Measurements from ENCODE around the gene SPTBN5.
A peak's percentile ranks its signal among the peaks of the same experiment; 100 is the strongest.

The SPTBN5 gene

GRCh38 chr15:41813426-41813825 is 80.4 kb downstream of the SPTBN5 start:
- Mint-ChIP-seq H3K4me1 (peaks cover 8% of the 10 kb centered on the region), H3K36me3 (ENCODE audit: low read depth) (peaks cover 13% of the 10 kb centered on the region), H3K4me3 (no peak overlapping the region), H3K9me3 (no peaks in the 10 kb centered on the region), H3K27me3 (ENCODE audit: low read depth, poor library complexity) (peaks cover 4% of the 10 kb centered on the region), H3K27ac (no peak overlapping the region)
- TF ChIP-seq CTCF (IDR thresholded peaks at IDR 0.05) = no peak
- no peak for DNase-seq

- H3K9me3 Mint-ChIP-seq = no peaks in the 10 kb centered on the region
- TF ChIP-seq CTCF (IDR thresholded peaks at IDR 0.05) = no peak
- peaks cover 8% of the 10 kb centered on the region for H3K4me1 Mint-ChIP-seq
- peaks cover 3% of the 10 kb centered on the region for H3K27me3 Mint-ChIP-seq (ENCODE audit: low read depth, poor library complexity)
- H3K27ac Mint-ChIP-seq = no peak overlapping the region
- H3K36me3 Mint-ChIP-seq (ENCODE audit: low read depth) = peaks cover 9% of the 10 kb centered on the region
- no peak for DNase-seq
- no peak overlapping the region for H3K4me3 Mint-ChIP-seq
These were observed 81.0 kb downstream of the SPTBN5 start for GRCh38 chr15:41812820-41813375.

GRCh38 chr15:41811432-41812195 is 82.2 kb downstream of the SPTBN5 start:
- DNase-seq = peak; percentile 87
- TF ChIP-seq CTCF (IDR thresholded peaks at IDR 0.05) = peak; percentile 89
- Mint-ChIP-seq H3K4me3 (no peak overlapping the region), H3K4me1 (peaks cover 8% of the 10 kb centered on the region), H3K36me3 (ENCODE audit: low read depth) (no peaks in the 10 kb centered on the region), H3K27me3 (ENCODE audit: low read depth, poor library complexity) (peaks cover 3% of the 10 kb centered on the region), H3K9me3 (no peaks in the 10 kb centered on the region), H3K27ac (no peak overlapping the region)

- H3K9me3 Mint-ChIP-seq = no peaks in the 10 kb centered on the region
These were observed 83.0 kb downstream of the SPTBN5 start for GRCh38 chr15:41810651-41811431.

GRCh38 chr15:41809526-41810220 is 84.2 kb downstream of the SPTBN5 start:
- H3K27me3 Mint-ChIP-seq (ENCODE audit: low read depth, poor library complexity) = peaks cover 7% of the 10 kb centered on the region
- TF ChIP-seq CTCF (IDR thresholded peaks at IDR 0.05) = no peak
- no peaks in the 10 kb centered on the region for H3K9me3 Mint-ChIP-seq
- no peak for DNase-seq
- H3K4me1 Mint-ChIP-seq = peaks cover 19% of the 10 kb centered on the region
- H3K36me3 Mint-ChIP-seq (ENCODE audit: low read depth) = no peaks in the 10 kb centered on the region
- H3K27ac Mint-ChIP-seq = peak overlapping the region; percentile 29
- no peak overlapping the region for H3K4me3 Mint-ChIP-seq

More at GRCh38 chr15:41810651-41811431, 83.0 kb downstream of the SPTBN5 start:
- no peak for DNase-seq
- Mint-ChIP-seq H3K36me3 (ENCODE audit: low read depth) (no peaks in the 10 kb centered on the region), H3K27ac (no peak overlapping the region), H3K27me3 (ENCODE audit: low read depth, poor library complexity) (peaks cover 7% of the 10 kb centered on the region), H3K4me3 (no peak overlapping the region), H3K4me1 (peaks cover 12% of the 10 kb centered on the region)
- no peak for TF ChIP-seq CTCF (IDR thresholded peaks at IDR 0.05)
